Lung (tissue), 12 donors: Measurements from ENCODE around the gene DCDC1. TPM values are rescaled to one million over a fixed set of nuclear protein-coding genes. Genes with fewer than 3 reads are reported as not detected.

ENCODE experiments used
- ATAC-seq: fragments of 200-7000 bp; cut with Tn5 transposase; one replicate; pipeline ENCODE4 v1.9.1; 2020; ENCODE audit warnings: moderate number of reproducible peaks; ENCODE audit not compliant: insufficient read depth, low FRiP score
- DNase-seq, 3 donors: peaks; one replicate each; pipeline ENCODE4 v3.0.0-alpha.2; 2013 to 2017
- H3K27ac ChIP-seq, 2 donors: one replicate each; pipeline ENCODE4 v1.5.1; 2013; ENCODE audit warnings: mild to moderate bottlenecking in 2 of 2, moderate library complexity in 2 of 2, control low read depth in 1 of 2, inconsistent platforms in 1 of 2, low read depth in 1 of 2, low read length in 1 of 2
- H3K27me3 ChIP-seq, 3 donors: one replicate each; pipeline ENCODE4 v1.5.1; 2013; ENCODE audit warnings: low read length in 2 of 3; ENCODE audit not compliant: control insufficient read depth in 3 of 3, insufficient read depth in 3 of 3
- H3K36me3 ChIP-seq, 4 donors: one replicate each; pipeline ENCODE4 v1.5.1; 2013; ENCODE audit warnings: low read length in 4 of 4, mild to moderate bottlenecking in 1 of 4, moderate library complexity in 1 of 4; ENCODE audit not compliant: control insufficient read depth in 4 of 4, insufficient read depth in 4 of 4
- H3K4me1 ChIP-seq, 5 donors: one replicate each; pipeline ENCODE4 v1.5.1; 2013; ENCODE audit warnings: low read length in 5 of 5, mild to moderate bottlenecking in 2 of 5, moderate library complexity in 1 of 5; ENCODE audit not compliant: control insufficient read depth in 5 of 5, insufficient read depth in 5 of 5
- H3K4me3 ChIP-seq: one replicate; pipeline ENCODE4 v1.5.1; 2013; ENCODE audit warnings: mild to moderate bottlenecking, control low read depth, moderate library complexity
- H3K9ac ChIP-seq, 2 donors: one replicate each; pipeline ENCODE4 v1.5.1; 2013; ENCODE audit warnings: low read length in 2 of 2, control low read depth in 1 of 2; ENCODE audit not compliant: insufficient read depth in 1 of 2
- H3K9me3 ChIP-seq, 4 donors: one replicate each; pipeline ENCODE4 v1.5.1; 2013; ENCODE audit warnings: low read length in 3 of 4, mild to moderate bottlenecking in 1 of 4, moderate library complexity in 1 of 4; ENCODE audit not compliant: control insufficient read depth in 4 of 4, insufficient read depth in 3 of 4
- WGBS, 2 donors: extraction: QIAGEN DNeasy Blood & Tissue Kit; methylation state at CpG; one replicate each; pipeline ENCODE4 v1.1.7; 2013; 5-methylcytosine and 5-hydroxymethylcytosine counted together
- polyA plus RNA-seq, 2 donors: library from polyadenylated mRNA; stranded (reverse); fragments of 200-250 nt; gene quantifications; one replicate each; pipeline ENCODE4 v1.2.1, GENCODE V29; 2013
- total RNA-seq, 2 donors: library from RNA; depleted of rRNA in 1 of 2; stranded (reverse); fragments of >200 nt in 1 of 2; gene quantifications; one replicate each; pipeline ENCODE4 v1.2.1, GENCODE V29; 2014 to 2021
- TF ChIP-seq, protein P1 (sequence below): IDR thresholded peaks from 2 replicates; pipeline ENCODE4 v1.5.1; 2012; ENCODE audit warnings: mild to moderate bottlenecking; ENCODE audit errors: control extremely low read depth, extremely low read depth
- donor health status: control.
- donor health status: control.
- donor health status: Bipolar disorder and iron deficiency.
- donor health status: healthy.
- donor health status: DM: yes; HTN: yes; CAD: no.

DCDC1 gene
- total and polyA plus RNA-seq, 4 donors: 0.47 to 20.6 (median 4.7) TPM

DNA sequence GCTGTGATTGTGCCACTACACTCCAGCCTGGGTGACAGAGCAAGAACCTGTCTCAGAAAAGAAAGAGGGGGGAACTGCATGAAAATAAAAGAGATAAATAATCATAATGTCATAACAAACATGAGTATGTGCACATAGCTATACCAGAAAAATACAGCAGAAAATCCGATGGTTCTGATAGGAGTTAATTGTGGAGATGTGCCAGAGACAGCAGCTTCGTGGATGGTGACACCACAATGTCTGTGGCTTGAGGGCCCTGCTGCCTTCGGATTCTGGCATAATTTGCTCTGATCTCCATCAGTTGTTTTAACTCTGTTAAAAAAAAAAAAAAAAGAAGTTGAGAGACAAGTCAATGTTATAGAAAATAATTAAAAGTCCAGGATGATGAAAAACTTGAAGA is 491.1 kb downstream of the DCDC1 start:
- Histone ChIP-seq H3K27me3 (no peaks in the 10 kb centered on the region), H3K27ac (no peak overlapping the region), H3K9ac (no peak overlapping the region), H3K4me3 (no peak overlapping the region), H3K9me3 (no peaks in the 10 kb centered on the region), H3K36me3 (no peaks in the 10 kb centered on the region), H3K4me1 (peaks cover 0 to 68% (median 36%) of the 10 kb centered on the region in 5 donors)
- TF ChIP-seq, protein P1, sequence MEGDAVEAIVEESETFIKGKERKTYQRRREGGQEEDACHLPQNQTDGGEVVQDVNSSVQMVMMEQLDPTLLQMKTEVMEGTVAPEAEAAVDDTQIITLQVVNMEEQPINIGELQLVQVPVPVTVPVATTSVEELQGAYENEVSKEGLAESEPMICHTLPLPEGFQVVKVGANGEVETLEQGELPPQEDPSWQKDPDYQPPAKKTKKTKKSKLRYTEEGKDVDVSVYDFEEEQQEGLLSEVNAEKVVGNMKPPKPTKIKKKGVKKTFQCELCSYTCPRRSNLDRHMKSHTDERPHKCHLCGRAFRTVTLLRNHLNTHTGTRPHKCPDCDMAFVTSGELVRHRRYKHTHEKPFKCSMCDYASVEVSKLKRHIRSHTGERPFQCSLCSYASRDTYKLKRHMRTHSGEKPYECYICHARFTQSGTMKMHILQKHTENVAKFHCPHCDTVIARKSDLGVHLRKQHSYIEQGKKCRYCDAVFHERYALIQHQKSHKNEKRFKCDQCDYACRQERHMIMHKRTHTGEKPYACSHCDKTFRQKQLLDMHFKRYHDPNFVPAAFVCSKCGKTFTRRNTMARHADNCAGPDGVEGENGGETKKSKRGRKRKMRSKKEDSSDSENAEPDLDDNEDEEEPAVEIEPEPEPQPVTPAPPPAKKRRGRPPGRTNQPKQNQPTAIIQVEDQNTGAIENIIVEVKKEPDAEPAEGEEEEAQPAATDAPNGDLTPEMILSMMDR: no peak
- 72 to 74% methylated on average over 3 of the region's 3 CpGs for WGBS, 2 donors
- ATAC-seq (no peak), DNase-seq (no peak)

DNA sequence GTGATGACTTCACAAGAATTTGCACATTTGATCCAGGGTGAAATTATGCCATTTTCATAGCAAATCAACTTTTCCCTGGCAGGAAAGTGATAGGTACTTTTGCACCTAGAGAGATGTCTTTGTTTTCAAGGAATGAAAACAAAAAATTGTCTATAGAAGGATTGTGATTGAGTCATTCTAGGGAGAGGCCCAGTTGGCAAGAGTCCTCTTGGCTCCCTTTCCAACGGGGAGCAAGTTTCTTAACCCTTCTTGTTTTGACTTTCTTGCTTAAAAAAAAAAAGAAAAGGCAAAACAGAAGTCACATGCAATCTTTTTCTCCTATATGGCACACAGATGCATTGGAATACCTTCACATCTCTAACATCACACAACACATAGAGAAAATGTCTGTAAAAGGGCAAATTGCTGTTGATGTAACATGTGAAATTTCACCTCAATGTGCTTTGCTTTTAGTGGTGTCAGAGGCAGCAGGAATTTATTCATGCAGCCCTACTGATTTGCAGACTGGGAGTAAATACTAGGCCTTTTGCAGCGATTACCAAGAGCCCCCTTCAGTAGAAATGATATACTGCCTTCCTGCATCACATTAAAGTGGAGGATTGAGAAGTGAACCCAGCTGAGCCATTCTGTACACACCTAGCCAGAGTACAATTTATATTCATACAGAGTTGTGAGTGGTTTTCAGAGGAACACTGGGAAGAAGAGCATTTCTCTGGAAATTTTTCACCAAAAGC is 492.7 kb downstream of the DCDC1 start:
- H3K9ac ChIP-seq: no peak overlapping the region
- H3K4me3 ChIP-seq: no peak overlapping the region
- no peaks in the 10 kb centered on the region for H3K27me3 ChIP-seq
- DNase-seq (peak; percentile 60 to 89 (median 86)), ATAC-seq (no peak)
- H3K9me3 ChIP-seq: no peaks in the 10 kb centered on the region
- peaks cover 0 to 70% (median 36%) of the 10 kb centered on the region in 5 donors for H3K4me1 ChIP-seq
- no peak overlapping the region for H3K27ac ChIP-seq
- H3K36me3 ChIP-seq: no peaks in the 10 kb centered on the region
- TF ChIP-seq, protein P1: no peak
- 36 to 51% methylated on average over 2 of the region's 2 CpGs for WGBS, 2 donors

DNA sequence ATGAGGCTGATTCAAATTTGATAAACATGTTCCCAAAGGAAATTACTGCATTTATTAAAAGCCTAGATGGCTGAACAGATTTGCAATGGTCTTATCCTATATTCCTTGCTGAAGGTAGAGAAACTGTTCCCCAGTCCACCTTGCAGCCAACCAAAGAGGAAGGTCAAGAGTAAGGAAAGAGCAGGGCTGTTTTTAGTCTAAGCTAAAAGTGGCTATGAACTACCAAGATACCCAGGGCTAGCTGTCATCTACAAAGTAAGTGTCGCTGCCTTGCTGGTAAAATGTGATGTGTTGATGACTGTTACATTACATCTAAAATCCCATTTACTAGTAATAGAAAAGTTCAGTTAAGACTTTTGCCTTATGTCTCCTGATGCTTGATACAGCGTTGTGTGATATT is 493.3 kb downstream of the DCDC1 start:
- WGBS, 2 donors: 90 to 99% methylated on average over 2 of the region's 2 CpGs
- Histone ChIP-seq H3K4me1 (peaks cover 0 to 70% (median 36%) of the 10 kb centered on the region in 5 donors), H3K9me3 (no peaks in the 10 kb centered on the region), H3K4me3 (no peak overlapping the region), H3K27me3 (no peaks in the 10 kb centered on the region), H3K27ac (no peak overlapping the region), H3K9ac (no peak overlapping the region), H3K36me3 (no peaks in the 10 kb centered on the region)
- no peak for ATAC-seq
- no peak for DNase-seq
- TF ChIP-seq, protein P1: no peak
